DMS 273 treated with DMSO at 0.1 percent for 48 hours (cell line): ENCODE data around the gene FGFRL1.

Experiments used
- DNase-seq: peaks from one replicate; lab custom pipeline; 2025; lab: John Stamatoyannopoulos, UW

The FGFRL1 gene

DNA sequence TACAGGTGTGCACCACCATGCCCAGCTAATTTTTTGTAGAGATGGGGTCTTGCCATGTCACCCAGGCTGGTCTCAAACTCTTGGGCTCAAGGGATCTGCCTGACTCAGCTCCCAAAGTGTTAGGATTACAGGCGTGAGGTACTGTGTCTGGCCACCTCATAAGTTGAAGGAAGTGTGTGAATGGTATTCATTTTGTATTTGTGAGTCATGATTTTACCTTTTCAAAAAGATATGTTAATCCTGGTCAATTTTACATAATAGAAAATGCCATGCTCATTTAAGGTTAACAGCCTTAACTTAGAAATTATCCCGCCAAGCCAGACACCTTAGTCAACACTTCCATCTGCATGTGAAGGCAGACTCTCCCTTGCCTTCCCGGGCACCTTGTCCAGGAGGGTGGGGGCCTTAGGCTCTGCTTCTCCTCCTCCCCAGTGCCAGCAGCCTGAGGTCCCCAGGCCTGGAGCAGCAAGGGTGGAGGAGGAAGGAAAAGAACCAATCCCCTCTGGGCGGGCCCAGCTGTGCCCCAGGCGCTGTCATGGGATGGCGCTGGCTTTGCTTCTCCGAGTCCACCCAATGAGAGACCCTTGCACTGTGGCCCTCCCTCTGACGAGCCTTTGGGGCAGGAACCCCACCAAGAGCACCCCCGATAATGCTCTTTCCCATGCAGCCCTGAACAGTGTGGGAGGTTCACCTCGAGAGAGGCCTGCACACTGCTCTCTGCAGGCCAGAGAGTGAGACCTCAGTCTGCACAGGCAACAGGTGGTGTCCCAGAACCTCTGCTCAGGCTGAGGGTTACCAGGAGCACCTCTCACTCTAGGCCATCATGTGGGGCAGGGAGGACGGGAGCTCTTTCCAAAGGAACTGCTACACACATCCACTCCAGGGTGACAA lies 64.6 kb downstream of the FGFRL1 start:
- no peak for DNase-seq
